Central memory CD4-positive, alpha-beta T cell (primary cell): ENCODE results near the gene FAM124A.

Experiments used
- DNase-seq: peaks from one replicate; pipeline ENCODE4 v3.0.0; 2022

Gene FAM124A

GRCh38 chr13:51221108-51221507 lies 1.1 kb upstream of the FAM124A start:
- DNase-seq, result no peak

DNA sequence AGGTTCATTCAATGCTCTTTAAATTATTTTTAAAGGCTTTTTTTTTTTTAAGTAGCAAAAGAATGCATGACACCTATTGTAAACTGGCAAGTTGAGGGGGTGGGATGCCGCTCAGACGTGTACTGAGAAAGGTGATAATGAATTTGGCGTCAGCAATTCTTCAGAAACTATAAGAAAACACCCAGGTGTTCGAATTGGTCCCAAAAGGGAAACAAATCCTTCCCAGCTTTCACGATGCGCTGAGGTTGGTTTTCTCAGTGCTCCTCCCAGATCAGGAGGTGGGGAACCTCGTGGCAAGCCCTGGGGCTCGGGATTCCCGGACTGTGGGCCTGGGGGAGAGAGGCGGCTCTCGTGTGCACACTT lies 543 bp upstream of the FAM124A start:
- DNase-seq, result no peak

DNA sequence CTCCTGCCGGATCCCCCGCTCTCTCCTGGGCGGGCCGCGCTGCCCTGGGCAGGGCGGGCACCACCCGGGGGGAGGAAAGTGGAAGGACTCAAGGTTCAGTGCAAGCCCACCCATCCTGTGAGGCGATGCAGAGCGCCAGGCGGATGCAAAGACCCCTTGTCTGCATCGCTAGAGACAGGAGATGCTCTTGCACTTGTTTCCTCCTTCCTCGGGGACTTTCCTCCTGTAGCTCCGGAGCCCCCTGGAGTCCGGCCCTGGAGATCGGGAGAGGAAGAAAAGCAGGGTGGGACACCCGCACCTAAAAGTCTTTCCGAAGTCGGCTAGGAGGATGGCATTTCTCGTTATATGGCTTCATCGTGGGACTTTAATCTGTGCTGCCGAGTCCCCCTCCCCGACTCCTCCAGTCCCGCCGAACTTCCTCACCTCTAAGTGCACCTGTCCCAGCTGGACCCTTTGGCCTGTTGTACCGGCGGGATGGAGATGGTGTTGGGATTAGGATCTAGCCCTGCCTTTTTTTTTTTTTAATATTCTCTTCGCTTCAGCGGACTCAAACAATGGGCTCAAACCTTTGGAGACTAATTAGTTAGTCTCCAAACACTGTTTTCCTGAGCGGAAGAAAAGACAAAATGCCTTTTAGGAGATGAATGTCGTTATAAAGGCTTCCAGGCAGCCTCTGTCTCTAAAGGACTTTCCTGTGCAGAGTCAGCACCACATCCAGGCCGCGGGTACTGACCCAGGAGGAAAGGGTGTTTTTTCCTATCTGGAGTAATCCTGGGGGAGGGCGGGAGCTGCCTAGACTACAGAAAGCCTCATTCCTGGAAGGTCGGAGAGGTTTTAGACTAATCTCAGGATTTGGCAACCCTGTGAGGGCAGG lies 725 bp downstream of the FAM124A start:
- DNase-seq, result no peak

GRCh38 chr13:51223560-51224270 lies 1.5 kb downstream of the FAM124A start:
- DNase-seq, result no peak

DNA sequence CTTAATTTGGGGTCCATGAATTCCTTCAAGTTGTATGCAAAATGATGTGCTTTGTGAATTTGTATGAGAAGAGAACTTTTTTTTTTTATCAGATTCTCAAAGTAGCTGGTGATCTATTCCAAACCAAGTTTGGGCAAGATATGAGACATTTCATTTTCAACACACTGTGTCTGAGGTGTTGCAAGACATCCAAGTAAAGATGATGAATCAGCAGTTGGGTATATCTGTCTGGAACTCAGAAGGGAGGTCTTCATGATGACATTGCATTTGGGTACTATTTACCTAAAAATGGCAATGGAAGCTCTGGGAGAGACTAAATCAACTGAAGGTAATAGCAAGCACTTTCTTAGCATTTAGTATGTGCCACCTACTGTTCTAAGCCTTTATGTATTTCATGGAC lies 2.8 kb downstream of the FAM124A start:
- DNase-seq, result no peak

DNA sequence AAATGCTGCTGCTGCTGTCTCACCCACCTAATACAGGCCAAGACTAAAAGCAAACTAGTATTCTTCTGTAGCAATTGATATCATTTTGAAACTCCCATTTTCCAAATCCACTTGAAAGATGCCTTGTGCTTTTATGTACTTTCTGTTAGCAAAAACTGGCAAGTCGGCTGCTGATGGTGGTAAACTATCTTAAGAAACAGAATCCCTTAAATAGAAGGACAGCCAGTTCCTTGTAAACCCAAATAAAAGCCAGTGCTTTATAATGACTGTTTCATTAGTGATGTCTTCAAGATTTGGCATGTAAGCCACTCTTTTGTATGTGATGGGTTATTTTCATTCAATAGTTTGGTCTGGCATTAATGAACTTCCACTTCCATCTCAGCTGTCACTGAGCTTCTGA lies 5.2 kb downstream of the FAM124A start:
- DNase-seq, result no peak

DNA sequence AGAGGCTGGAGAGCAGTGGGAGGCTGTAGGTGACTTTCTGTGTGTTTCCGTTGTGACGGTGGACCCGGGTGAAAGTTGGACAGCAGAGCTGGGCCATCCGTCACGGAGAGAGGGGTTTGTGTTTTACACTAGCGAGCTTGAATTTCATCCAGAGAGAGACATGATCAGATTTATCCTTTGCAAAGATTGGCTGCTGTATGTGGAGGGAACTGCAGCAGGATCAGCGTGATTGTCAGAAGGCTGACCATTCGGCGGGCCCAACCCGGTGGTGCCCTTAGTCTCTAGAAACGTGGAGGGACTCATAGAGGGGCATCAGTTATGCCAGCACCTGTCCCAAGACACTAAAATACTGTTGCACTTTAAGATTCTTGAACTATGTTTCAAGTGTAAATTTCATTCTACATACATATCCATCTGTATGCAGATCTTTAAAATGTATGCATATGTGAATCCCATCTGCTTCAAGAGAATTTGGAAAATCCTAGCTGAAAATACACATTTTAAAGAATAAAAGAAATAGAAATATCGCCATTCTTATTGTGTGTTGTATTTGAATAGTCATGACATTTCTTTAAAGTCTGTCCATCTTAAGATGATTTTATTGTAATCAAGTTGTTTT lies 7.0 kb downstream of the FAM124A start:
- DNase-seq, result no peak

DNA sequence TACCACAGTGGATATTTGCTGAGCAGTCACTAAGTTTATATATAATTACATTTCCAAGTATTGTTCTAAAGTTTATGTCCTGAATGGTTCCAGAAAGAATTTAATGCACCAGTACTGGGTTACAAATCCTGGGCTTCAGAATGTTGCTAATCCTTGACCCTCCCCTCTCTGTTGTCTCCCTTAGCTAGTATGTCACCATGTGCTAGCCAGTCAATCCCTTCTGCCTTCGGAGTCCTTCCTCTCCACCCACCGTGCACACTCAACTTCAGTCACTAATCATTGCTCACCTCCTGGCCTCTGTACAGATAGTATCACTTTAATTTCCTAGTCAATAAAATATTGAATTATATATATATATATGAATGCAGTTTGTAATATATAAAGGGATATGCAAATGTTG lies 7.5 kb downstream of the FAM124A start:
- DNase-seq, result no peak

GRCh38 chr13:51230477-51231105 lies 8.4 kb downstream of the FAM124A start:
- DNase-seq, result no peak

GRCh38 chr13:51231456-51231855 lies 9.3 kb downstream of the FAM124A start:
- DNase-seq, result no peak

DNA sequence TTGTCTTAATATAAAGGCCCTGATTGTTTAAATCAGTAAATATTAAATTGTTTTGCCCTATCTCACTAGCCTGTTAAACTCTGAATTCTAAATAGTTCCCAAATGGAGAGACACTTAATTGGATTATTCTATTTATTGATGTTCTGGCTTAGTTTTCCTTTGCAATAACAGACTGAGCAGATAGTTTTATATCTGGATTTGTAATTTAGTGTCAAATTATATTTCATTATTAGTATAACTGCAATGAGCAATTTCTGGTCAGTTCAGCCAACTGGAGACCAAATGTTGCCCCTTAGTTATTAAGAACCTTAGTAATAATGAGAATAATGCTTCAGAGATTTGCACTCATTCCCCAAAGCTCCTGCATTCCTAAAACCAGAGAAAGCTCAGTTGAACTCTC lies 10.1 kb downstream of the FAM124A start:
- no peak for DNase-seq

DNA sequence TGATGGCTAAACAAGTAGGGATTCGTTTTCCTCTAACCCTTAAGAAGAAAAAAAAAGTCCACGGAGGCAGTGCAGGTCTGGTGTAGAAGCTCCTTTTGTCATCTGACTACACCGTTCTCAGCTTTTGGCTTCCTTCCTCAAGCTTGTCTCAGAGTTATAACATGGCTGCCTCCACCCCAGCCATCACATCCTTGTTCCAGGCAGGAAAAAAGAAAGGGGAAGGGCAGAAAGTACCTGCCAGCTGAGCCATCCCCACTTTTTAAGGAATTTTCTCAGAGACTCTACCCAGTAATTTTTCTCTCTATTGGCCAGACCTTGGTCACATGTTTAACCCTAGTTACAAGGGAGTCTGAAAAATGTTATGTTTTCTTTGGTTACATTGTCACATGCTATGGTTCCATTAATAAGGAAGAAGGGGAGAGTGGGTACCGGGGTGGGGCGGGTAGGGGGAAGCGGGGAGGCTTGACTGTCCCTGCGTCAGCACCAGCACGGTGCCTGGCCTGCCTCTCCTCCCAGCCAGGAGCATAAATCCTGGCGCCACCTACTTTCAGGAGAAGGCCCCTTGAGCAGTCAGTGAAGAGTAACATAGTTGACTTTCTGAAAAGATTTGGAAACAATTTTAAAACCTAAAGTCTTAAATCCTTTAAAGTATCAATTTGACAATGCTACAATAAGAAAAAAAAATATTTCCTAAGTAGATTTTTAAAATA lies 11.1 kb downstream of the FAM124A start:
- DNase-seq, result no peak

GRCh38 chr13:51234676-51235075 lies 12.5 kb downstream of the FAM124A start:
- DNase-seq, result no peak

GRCh38 chr13:51235186-51235585 lies 13.0 kb downstream of the FAM124A start:
- DNase-seq, result no peak

GRCh38 chr13:51235756-51236490 lies 13.7 kb downstream of the FAM124A start:
- DNase-seq, result no peak

DNA sequence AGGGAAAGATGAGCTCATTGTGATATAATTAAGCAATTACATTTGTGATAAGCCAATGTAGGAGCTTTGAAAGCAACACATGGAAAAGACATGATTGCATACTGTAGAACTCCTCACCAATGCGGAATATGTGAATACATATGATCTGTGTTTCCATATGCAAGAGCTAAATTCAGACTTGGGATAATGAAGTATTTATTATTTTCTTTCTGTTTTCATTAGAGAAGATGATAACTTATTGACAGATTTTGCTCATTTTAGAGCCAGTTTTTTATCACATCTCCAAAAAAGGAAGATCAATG lies 14.2 kb downstream of the FAM124A start:
- DNase-seq, result no peak

DNA sequence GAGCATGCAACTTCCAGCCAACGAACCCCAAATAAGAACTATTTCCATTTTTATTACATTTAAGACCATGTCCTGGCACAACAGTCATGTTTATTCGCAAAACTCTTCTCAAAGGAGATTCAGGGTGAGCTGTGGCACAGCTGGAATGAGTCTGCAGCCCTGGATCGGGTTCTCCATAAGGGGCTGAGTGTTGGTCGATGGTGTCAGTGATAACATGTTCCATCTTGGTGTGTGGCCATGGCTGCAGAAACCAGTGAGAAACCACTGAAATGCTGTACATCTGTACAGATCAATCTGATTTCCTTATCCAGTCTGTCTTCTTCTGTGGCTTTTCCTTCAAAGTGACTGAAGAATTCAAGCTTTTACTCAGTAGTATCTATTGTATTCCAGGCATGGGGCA lies 15.2 kb downstream of the FAM124A start:
- no peak for DNase-seq

GRCh38 chr13:51237887-51238286 lies 15.7 kb downstream of the FAM124A start:
- no peak for DNase-seq

DNA sequence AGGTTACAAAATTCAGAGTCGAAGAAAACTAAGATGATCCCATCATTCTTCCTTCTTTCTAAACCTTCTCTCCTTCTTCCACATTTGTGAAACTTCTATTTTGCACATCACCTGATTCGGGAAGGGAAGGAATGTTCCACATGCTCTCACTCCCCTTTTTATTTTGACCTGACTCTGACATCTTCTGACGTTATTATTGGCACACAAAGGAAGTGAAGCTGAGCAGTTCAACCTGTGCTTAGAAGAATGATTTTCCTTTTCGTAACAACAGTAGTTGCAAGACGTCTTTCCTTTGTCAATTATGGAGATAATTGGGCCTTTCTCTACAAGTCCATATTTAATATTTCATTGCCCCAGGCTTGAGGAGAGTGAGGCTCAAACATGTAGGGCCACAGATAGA lies 18.0 kb downstream of the FAM124A start:
- no peak for DNase-seq

GRCh38 chr13:51240958-51241357 lies 18.8 kb downstream of the FAM124A start:
- no peak for DNase-seq

DNA sequence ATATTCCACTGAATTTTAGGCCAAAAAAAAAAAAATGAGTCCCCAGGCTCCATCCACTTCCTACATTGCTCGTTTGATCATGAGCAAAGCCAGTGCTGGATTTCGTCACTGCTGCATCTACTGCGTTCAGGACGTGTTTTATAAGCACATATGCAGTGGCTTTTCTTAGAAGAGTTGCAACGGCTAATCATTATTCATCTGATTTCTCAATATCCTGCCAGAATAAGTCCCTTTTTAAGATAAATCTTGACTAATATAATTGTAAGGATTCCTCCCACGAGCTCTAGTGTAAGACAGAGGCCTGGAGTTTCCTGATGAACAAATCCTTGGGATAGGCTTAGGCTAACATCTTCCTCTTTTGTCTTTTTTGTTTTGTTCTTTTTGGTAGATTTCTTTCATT lies 19.5 kb downstream of the FAM124A start:
- no peak for DNase-seq

GRCh38 chr13:51243227-51243626 lies 21.0 kb downstream of the FAM124A start:
- DNase-seq, result no peak
